Melanocyte of skin (primary cell): ENCODE measurements around the gene ZAP70. TPM values are rescaled to one million over a fixed set of nuclear protein-coding genes. Genes with fewer than 3 reads are reported as not detected.

Source experiments
- small RNA-seq, 2 donors: library from RNA; depleted of rRNA; stranded (forward); fragments of <200 nt; gene quantifications; one replicate each; pipeline ENCODE3, GENCODE V24; 2012
- total RNA-seq, 2 donors: library from RNA; depleted of rRNA; stranded (reverse); fragments of >200 nt; gene quantifications; 2 replicates each; pipeline ENCODE4 v1.2.3, GENCODE V29; 2012

Gene ZAP70
- total RNA-seq, result under 1 TPM; under 0.01 TPM

DNA sequence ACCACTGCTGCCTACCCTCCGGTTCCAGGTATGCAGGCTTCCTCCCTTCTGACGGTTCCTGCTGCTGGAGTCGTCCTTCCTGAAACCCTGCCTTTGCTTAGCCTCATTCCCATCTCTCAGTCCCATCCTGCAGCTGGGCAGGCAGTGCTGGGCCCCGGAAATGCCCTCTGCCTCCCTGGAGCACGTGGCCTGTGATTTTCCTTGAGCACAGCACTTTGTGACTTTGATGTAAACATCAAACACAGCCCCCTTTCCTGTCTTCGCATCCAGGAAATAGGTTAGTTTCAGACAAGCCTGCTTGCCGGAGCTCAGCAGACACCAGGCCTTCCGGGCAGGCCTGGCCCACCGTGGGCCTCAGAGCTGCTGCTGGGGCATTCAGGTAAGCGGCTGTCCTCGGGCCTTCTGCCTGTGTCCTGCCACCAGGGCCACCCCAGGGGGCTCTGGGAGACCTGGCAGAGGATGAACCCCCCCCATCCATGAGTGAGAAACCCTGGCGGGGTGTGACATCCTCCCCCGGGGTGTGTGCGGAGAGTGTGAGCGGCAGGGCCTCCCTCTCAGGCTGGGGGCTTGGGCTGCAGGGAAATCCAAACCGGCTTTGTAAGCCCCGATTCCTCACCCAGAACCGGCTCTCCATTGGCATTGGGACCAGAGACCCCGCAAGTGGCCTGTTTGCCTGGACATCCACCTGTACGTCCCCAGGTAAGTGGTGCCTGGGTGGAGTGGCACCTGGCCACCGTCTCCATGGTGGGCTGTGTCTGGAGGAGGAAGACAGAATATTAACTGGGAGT, at the start of gene ZAP70:
Gene ZAP70, plus strand, starts transcription at position 281 of the 788 bp plus-strand sequence. CDS start 10,461 bp downstream, outside the sequence.

DNA sequence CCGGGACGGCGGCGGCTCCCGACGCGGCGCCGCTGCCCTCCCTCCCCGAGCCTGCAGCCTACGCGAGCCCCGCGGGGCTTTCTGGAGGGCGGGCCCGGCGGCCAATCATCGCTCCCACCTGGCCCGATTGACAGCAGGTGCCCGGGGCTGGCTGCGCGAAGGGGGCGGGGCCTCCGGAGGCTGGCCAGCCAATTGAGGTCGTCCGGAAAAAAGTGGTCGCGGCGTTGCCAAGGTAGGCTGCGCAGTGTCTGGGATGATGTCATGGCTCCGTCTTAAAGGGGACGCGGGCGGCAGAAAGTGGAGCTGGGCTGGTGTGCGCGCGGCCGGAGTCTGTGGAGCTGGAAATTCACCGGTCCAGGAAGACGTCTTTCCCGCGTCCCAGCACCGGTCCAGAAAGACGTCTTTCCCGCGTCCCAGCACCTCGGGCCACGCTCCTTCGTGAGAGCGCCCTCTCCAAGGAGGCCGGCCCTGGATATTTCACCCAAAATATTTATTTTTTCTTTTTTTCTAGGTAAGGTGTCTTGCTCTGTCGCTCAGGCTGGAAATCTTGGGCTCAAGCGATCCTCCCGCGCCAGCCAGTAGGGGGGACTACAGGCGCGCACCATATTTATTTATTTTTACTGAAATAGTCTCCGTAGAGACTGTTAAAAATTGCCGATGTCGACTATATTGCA, 49.3 kb upstream of the ZAP70 start, which contains the start of gene ACTR1B:
Gene ACTR1B, minus strand, starts transcription at position 83 of the 674 bp plus-strand sequence. CDS start 154 bp downstream, outside the sequence.

DNA sequence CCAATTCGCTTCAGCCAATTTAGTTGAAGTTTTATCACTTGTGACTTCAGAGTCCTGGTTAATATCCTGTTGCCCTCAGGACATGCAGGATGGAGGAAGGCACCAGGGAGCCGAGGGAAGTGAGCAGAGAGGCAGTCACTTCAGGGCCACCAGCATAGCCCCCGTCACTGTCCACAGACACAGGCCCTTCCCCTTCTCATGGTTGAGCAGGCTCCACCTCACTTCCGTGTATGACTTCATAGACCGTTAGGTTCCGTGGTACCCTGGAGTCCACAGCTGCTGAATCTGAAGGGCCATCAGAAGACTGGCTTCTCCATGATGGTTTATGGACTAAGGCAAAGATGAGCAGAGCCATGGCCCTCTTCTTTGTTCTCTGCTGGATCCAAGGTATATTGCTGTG, 43.9 kb upstream of the ZAP70 start, which contains the start of gene C2orf92:
Gene C2orf92, plus strand, starts transcription at position 266 of the 400 bp plus-strand sequence. Its CDS starts 76 bp downstream, at position 342.

Small RNA genes within 50 kb of the gene (small RNA-seq; reads per million reads assigned to genes)
- 0 reads per million in 2 donors for gene RNU4-8P

Other genes with a start within 250 kb of the ZAP70 start
- 10 to 100 TPM; 22.0 to 63.7 TPM for gene ANKRD36B, start 123.7 kb upstream of the ZAP70 start, total RNA-seq
- gene COX5B, start 67.5 kb upstream of the ZAP70 start, total RNA-seq, result 100 to 1,000 TPM; 295 to 355 TPM
- 10 to 100 TPM; 33.0 to 50.6 TPM for gene ACTR1B, start 49.5 kb upstream of the ZAP70 start, total RNA-seq
- 1 to 10 TPM; 2.1 to 2.7 TPM for gene C2orf92, start 43.9 kb upstream of the ZAP70 start, total RNA-seq